ENCODE results near the gene ABCC6. TPM values are rescaled to one million over a fixed set of nuclear protein-coding genes. Genes with fewer than 3 reads are reported as not detected.
"Not testable (repeated sequence)": the region's sequence is repeated elsewhere in the genome, so short reads cannot be mapped to it uniquely, and the experiment has no call there.

Gene ABCC6
- total RNA-seq, 1 donor from 2014 or later = 3.0 TPM

DNA sequence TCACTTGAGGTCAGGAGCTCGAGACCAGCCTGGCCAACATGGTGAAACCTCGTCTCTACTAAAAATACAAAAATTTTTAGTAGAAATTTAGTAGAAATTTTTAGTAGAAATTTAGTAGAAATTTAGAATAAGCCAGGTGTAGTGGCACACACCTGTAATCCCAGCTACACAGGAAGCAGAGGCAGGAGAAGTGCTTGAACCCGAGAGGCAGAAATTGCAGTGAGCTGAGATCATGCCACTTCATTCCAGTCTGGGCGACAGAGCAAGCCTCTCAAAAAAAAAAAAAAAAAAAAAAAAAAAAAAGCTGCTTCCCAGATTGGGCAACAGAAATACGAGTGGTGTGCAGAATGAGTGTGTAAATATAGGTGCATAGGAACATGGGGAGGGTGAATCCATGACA, 4.5 kb downstream of the ABCC6 start:
- not testable (repeated sequence) for H3K4me1 Mint-ChIP-seq (ENCODE audit: low read depth, unreplicated experiment); H3K79me2 ChIP-seq (ENCODE audit: insufficient read depth, low read length); H3K4me3 Mint-ChIP-seq (ENCODE audit: unreplicated experiment); H3K4me3 ChIP-seq (ENCODE audit: insufficient read depth, low read depth, low read length); H3K27ac Mint-ChIP-seq (ENCODE audit: unreplicated experiment); H3K36me3 ChIP-seq (ENCODE audit: insufficient read depth, low read length); DNase-seq (ENCODE audit: low read depth); H3K36me3 Mint-ChIP-seq (ENCODE audit: low read depth, unreplicated experiment); FAIRE-seq; H2AFZ ChIP-seq (ENCODE audit: low read depth, low read length); H3K27me3 Mint-ChIP-seq (ENCODE audit: low read depth, unreplicated experiment); H3K4me1 ChIP-seq (ENCODE audit: insufficient read depth, low read length); H3K9me3 ChIP-seq (ENCODE audit: insufficient read depth, low read depth, low read length); H4K20me1 ChIP-seq (ENCODE audit: insufficient read depth, low read length); H3K9me3 Mint-ChIP-seq (ENCODE audit: unreplicated experiment); H3K27me3 ChIP-seq (ENCODE audit: insufficient read depth, low read length); H3K9ac ChIP-seq (ENCODE audit: low read length); H3K27ac ChIP-seq (ENCODE audit: low read depth, low read length); H3K4me2 ChIP-seq (ENCODE audit: low read length)

DNA sequence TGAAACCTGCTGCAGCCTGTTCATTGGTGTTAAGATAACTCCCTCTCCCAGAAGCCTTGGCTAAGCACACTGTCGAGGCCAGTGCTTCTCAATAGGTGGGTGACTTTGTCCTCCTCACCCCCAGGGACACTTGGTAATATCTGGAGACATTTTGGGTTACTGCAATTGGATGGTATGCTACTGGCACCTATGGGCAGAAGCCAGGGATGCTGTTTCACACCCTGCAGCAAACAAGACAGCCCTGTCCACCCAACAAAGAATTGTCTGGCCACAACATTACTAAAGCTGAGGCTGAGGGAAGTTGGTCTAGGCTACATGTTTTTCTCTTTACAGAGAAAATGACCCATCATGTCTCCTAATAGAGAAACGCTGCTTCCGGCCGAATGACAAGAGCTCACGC, 4.9 kb downstream of the ABCC6 start:
- not testable (repeated sequence) for H3K4me1 ChIP-seq (ENCODE audit: insufficient read depth, low read length)

DNA sequence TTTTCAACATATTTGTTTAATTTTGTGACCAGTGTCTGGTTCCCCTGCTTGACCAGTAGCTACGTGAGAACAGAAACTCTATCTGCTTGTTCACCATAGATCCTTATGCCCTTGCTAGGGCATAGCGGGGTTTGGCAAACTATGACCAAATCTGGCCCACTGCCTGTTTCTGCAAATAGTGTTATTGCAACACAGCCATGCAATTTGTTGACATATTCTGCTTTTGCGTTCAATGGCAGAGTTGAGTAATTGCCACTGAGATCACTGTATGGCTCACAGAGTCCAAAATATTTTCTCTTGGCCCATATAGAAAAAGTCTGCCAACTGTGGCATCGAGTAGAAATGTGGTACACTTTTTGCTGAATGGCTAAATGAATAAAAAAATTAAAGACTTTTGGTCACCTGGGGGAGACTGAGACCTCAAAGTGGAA, 9.4 kb downstream of the ABCC6 start:
- H4K20me1 ChIP-seq (ENCODE audit: insufficient read depth, low read length); H3K9ac ChIP-seq (ENCODE audit: low read length); H3K27me3 Mint-ChIP-seq (ENCODE audit: low read depth, unreplicated experiment); H3K4me2 ChIP-seq (ENCODE audit: low read length); H3K9me3 Mint-ChIP-seq (ENCODE audit: unreplicated experiment); H2AFZ ChIP-seq (ENCODE audit: low read depth, low read length); H3K27me3 ChIP-seq (ENCODE audit: insufficient read depth, low read length); H3K4me1 Mint-ChIP-seq (ENCODE audit: low read depth, unreplicated experiment); H3K79me2 ChIP-seq (ENCODE audit: insufficient read depth, low read length); FAIRE-seq; H3K9me3 ChIP-seq (ENCODE audit: insufficient read depth, low read depth, low read length); H3K27ac ChIP-seq (ENCODE audit: low read depth, low read length); H3K4me3 ChIP-seq (ENCODE audit: insufficient read depth, low read depth, low read length); H3K36me3 Mint-ChIP-seq (ENCODE audit: low read depth, unreplicated experiment); H3K36me3 ChIP-seq (ENCODE audit: insufficient read depth, low read length); H3K4me3 Mint-ChIP-seq (ENCODE audit: unreplicated experiment); DNase-seq (ENCODE audit: low read depth); H3K27ac Mint-ChIP-seq (ENCODE audit: unreplicated experiment); H3K4me1 ChIP-seq (ENCODE audit: insufficient read depth, low read length): not testable (repeated sequence)

More for the DNA sequence above, 4.9 kb downstream of the ABCC6 start:
- H3K4me3 ChIP-seq (ENCODE audit: insufficient read depth, low read depth, low read length); H3K79me2 ChIP-seq (ENCODE audit: insufficient read depth, low read length); H3K27me3 Mint-ChIP-seq (ENCODE audit: low read depth, unreplicated experiment); H3K9me3 Mint-ChIP-seq (ENCODE audit: unreplicated experiment); H3K9me3 ChIP-seq (ENCODE audit: insufficient read depth, low read depth, low read length); H3K4me3 Mint-ChIP-seq (ENCODE audit: unreplicated experiment); H3K4me2 ChIP-seq (ENCODE audit: low read length); H3K36me3 ChIP-seq (ENCODE audit: insufficient read depth, low read length); FAIRE-seq; H3K36me3 Mint-ChIP-seq (ENCODE audit: low read depth, unreplicated experiment); H3K27me3 ChIP-seq (ENCODE audit: insufficient read depth, low read length); H2AFZ ChIP-seq (ENCODE audit: low read depth, low read length); H3K9ac ChIP-seq (ENCODE audit: low read length); H4K20me1 ChIP-seq (ENCODE audit: insufficient read depth, low read length); H3K4me1 Mint-ChIP-seq (ENCODE audit: low read depth, unreplicated experiment); DNase-seq (ENCODE audit: low read depth); H3K27ac Mint-ChIP-seq (ENCODE audit: unreplicated experiment); H3K27ac ChIP-seq (ENCODE audit: low read depth, low read length): not testable (repeated sequence)

DNA sequence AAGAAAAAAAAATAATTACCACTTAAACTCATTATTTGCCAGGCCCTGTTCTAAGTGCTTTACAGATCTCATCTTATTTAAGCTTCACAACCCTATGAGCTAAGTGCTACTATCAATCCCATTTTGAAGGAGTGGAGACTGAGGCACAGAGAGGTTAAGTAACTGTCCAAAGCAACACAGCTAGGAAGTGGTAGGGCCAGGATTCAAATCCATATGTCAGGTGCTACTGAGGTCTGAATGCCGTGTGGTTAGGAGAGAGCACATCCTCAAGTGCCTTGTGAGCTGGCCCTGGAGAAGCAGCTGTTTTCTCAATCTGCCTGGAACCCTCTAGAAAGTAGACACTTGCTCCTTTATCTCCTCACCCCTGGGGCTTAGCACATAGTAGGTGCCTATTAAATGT, 11.9 kb downstream of the ABCC6 start:
- not testable (repeated sequence) for H2AFZ ChIP-seq (ENCODE audit: low read depth, low read length); H3K9ac ChIP-seq (ENCODE audit: low read length); H3K4me1 ChIP-seq (ENCODE audit: insufficient read depth, low read length); H3K4me3 ChIP-seq (ENCODE audit: insufficient read depth, low read depth, low read length); H4K20me1 ChIP-seq (ENCODE audit: insufficient read depth, low read length); H3K4me1 Mint-ChIP-seq (ENCODE audit: low read depth, unreplicated experiment); H3K4me2 ChIP-seq (ENCODE audit: low read length); H3K27ac Mint-ChIP-seq (ENCODE audit: unreplicated experiment); H3K27me3 ChIP-seq (ENCODE audit: insufficient read depth, low read length); H3K27me3 Mint-ChIP-seq (ENCODE audit: low read depth, unreplicated experiment); H3K36me3 Mint-ChIP-seq (ENCODE audit: low read depth, unreplicated experiment); H3K79me2 ChIP-seq (ENCODE audit: insufficient read depth, low read length); H3K27ac ChIP-seq (ENCODE audit: low read depth, low read length); H3K9me3 Mint-ChIP-seq (ENCODE audit: unreplicated experiment); DNase-seq (ENCODE audit: low read depth); H3K9me3 ChIP-seq (ENCODE audit: insufficient read depth, low read depth, low read length); H3K36me3 ChIP-seq (ENCODE audit: insufficient read depth, low read length); FAIRE-seq; H3K4me3 Mint-ChIP-seq (ENCODE audit: unreplicated experiment)

DNA sequence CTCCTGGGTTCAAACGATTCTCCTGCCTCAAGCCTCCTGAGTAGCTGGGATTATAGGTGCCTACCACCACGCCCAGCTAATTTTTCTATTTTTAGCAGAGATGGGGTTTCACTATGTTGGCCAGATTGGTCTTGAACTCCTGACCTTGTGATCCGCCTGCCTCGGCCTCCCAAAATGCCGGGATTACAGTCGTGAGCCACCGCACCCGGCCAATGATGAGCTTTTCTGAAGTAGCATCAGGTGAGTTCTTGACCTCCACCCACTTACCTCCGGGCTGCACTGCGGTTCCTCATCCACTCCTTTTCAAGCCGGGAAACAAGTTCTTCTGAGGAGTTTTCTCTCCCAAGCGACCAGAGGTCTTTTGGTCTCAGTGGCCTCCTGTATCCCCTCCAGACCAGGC, 14.8 kb downstream of the ABCC6 start:
- not testable (repeated sequence) for H3K9me3 Mint-ChIP-seq (ENCODE audit: unreplicated experiment); H3K36me3 Mint-ChIP-seq (ENCODE audit: low read depth, unreplicated experiment); H3K27ac ChIP-seq (ENCODE audit: low read depth, low read length); H3K9me3 ChIP-seq (ENCODE audit: insufficient read depth, low read depth, low read length); H3K27me3 Mint-ChIP-seq (ENCODE audit: low read depth, unreplicated experiment); FAIRE-seq; H3K4me3 ChIP-seq (ENCODE audit: insufficient read depth, low read depth, low read length); DNase-seq (ENCODE audit: low read depth); H3K4me3 Mint-ChIP-seq (ENCODE audit: unreplicated experiment); H3K27me3 ChIP-seq (ENCODE audit: insufficient read depth, low read length); H4K20me1 ChIP-seq (ENCODE audit: insufficient read depth, low read length); H3K9ac ChIP-seq (ENCODE audit: low read length); H3K4me1 ChIP-seq (ENCODE audit: insufficient read depth, low read length); H3K4me1 Mint-ChIP-seq (ENCODE audit: low read depth, unreplicated experiment); H3K4me2 ChIP-seq (ENCODE audit: low read length); H3K79me2 ChIP-seq (ENCODE audit: insufficient read depth, low read length); H2AFZ ChIP-seq (ENCODE audit: low read depth, low read length); H3K27ac Mint-ChIP-seq (ENCODE audit: unreplicated experiment); H3K36me3 ChIP-seq (ENCODE audit: insufficient read depth, low read length)

DNA sequence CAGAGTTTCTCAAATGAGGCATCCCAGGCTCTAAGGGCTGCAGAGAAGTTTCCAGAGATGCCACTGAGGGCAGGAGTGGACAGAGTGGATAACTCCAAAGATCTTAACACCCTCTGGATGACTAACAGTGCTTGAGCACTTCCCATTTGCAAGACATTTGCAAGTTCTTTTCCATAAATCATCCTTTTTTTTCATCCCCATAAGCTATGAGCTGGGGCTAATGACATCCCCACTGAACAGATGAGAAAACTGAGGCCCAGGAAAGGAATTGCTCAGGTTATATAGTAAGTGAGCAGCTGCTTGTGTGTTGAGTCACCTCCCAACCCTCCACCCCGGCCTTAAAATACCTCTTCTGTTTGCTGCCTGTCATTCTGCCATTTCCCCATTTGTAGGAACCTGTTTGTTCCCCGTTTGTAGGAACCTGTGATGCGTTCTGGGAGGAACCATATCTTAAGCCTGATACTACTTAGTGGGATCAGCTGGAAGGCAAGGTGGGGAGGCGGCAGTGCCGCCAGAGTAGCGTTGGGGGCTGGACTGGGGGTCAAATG, 15.4 kb downstream of the ABCC6 start:
- not testable (repeated sequence) for H3K9ac ChIP-seq (ENCODE audit: low read length); H3K9me3 Mint-ChIP-seq (ENCODE audit: unreplicated experiment); H3K4me3 Mint-ChIP-seq (ENCODE audit: unreplicated experiment); H3K27ac ChIP-seq (ENCODE audit: low read depth, low read length); H3K36me3 ChIP-seq (ENCODE audit: insufficient read depth, low read length); H3K4me3 ChIP-seq (ENCODE audit: insufficient read depth, low read depth, low read length); H3K27ac Mint-ChIP-seq (ENCODE audit: unreplicated experiment); H3K4me1 ChIP-seq (ENCODE audit: insufficient read depth, low read length); H3K27me3 ChIP-seq (ENCODE audit: insufficient read depth, low read length); H3K4me2 ChIP-seq (ENCODE audit: low read length); H2AFZ ChIP-seq (ENCODE audit: low read depth, low read length); H3K9me3 ChIP-seq (ENCODE audit: insufficient read depth, low read depth, low read length); DNase-seq (ENCODE audit: low read depth); H4K20me1 ChIP-seq (ENCODE audit: insufficient read depth, low read length); FAIRE-seq; H3K27me3 Mint-ChIP-seq (ENCODE audit: low read depth, unreplicated experiment); H3K79me2 ChIP-seq (ENCODE audit: insufficient read depth, low read length); H3K36me3 Mint-ChIP-seq (ENCODE audit: low read depth, unreplicated experiment); H3K4me1 Mint-ChIP-seq (ENCODE audit: low read depth, unreplicated experiment)

Data from astrocyte (in vitro differentiated cells and primary cell).